ENCODE measurements around the gene PKP4. TPM values are rescaled to one million over a fixed set of nuclear protein-coding genes. Genes with fewer than 3 reads are reported as not detected.
A peak's percentile ranks its signal among the peaks of the same experiment; 100 is the strongest.

The PKP4 gene
- total RNA-seq, 1 experiment from 2014 or later: 52.0 TPM

- peaks cover 15% of the 10 kb centered on the region; the same call in 1 of the 2 replicates for H3K79me2 ChIP-seq (ENCODE audit: insufficient read depth, low read length)
- TF ChIP-seq, protein P1, sequence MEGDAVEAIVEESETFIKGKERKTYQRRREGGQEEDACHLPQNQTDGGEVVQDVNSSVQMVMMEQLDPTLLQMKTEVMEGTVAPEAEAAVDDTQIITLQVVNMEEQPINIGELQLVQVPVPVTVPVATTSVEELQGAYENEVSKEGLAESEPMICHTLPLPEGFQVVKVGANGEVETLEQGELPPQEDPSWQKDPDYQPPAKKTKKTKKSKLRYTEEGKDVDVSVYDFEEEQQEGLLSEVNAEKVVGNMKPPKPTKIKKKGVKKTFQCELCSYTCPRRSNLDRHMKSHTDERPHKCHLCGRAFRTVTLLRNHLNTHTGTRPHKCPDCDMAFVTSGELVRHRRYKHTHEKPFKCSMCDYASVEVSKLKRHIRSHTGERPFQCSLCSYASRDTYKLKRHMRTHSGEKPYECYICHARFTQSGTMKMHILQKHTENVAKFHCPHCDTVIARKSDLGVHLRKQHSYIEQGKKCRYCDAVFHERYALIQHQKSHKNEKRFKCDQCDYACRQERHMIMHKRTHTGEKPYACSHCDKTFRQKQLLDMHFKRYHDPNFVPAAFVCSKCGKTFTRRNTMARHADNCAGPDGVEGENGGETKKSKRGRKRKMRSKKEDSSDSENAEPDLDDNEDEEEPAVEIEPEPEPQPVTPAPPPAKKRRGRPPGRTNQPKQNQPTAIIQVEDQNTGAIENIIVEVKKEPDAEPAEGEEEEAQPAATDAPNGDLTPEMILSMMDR (conservative IDR thresholded peaks at IDR 0.05): no peak
These were observed 507 bp downstream of the PKP4 start for GRCh38 chr2:158457092-158457825.

More at GRCh38 chr2:158457092-158457825, 507 bp downstream of the PKP4 start:
- no peak overlapping the region for H2BK120ac ChIP-seq (ENCODE audit: low read depth, low read length, poor library complexity, severe bottlenecking)
- peaks cover 0 to 3% (median 0%) of the 10 kb centered on the region in 3 experiments; a peak in 2 of 7 replicates for H3K36me3 Mint-ChIP-seq (ENCODE audit: insufficient read depth in 1 of 3, low read depth in 3 of 3)
- H3K27ac ChIP-seq (ENCODE audit: insufficient read length, low read depth, low read length): no peak overlapping the region
- H3K27ac Mint-ChIP-seq: peak overlapping the region; percentile 94 to 100 (median 97)
- no peak overlapping the region for H3K4ac ChIP-seq (ENCODE audit: low read depth, low read length)
- no peaks in the 10 kb centered on the region for H3K9me3 ChIP-seq (ENCODE audit: control insufficient read depth, low read depth, low read length)
- H3K23ac ChIP-seq (ENCODE audit: insufficient read length, low read depth, low read length): no peak overlapping the region
- H3K4me1 ChIP-seq (ENCODE audit: insufficient read depth, low read length): peaks cover 4% of the 10 kb centered on the region; the same call in 1 of the 2 replicates
- peak overlapping the region; percentile 84 for H3K18ac ChIP-seq (ENCODE audit: insufficient read length, low read depth, low read length)
- no peak overlapping the region for H2BK5ac ChIP-seq (ENCODE audit: insufficient read length, low read length)
- no peaks in the 10 kb centered on the region for H3K27me3 ChIP-seq (ENCODE audit: insufficient read depth, low read length)
- H3K14ac ChIP-seq (ENCODE audit: insufficient read depth, low read length): peak overlapping the region; percentile 85
- no peak overlapping the region for H2AK5ac ChIP-seq (ENCODE audit: insufficient read length, low read length)
- H3K9me3 Mint-ChIP-seq: no peaks in the 10 kb centered on the region
- no peaks in the 10 kb centered on the region; the same call in 1 of the 2 replicates for H3K27me3 Mint-ChIP-seq (ENCODE audit: low read depth)
- H2BK20ac ChIP-seq (ENCODE audit: low read depth, low read length, poor library complexity, severe bottlenecking): no peak overlapping the region
- H4K20me1 ChIP-seq (ENCODE audit: control insufficient read depth, insufficient read depth, insufficient read length): no peaks in the 10 kb centered on the region
- peak overlapping the region; percentile 92 for H3K4me2 ChIP-seq (ENCODE audit: insufficient read depth, insufficient read length, low read length)
- H3K4me3 Mint-ChIP-seq: peak overlapping the region; percentile 96 to 97
- peak; percentile 71 for DNase-seq
- H3K79me1 ChIP-seq (ENCODE audit: insufficient read depth, low read depth, low read length, poor library complexity, severe bottlenecking): no peaks in the 10 kb centered on the region
- peaks cover 33 to 42% of the 10 kb centered on the region in 2 experiments for H3K4me1 Mint-ChIP-seq
- H3K56ac ChIP-seq (ENCODE audit: insufficient read length, low read depth, low read length): no peak overlapping the region
- H4K8ac ChIP-seq (replicated peaks; ENCODE audit: insufficient read length, low read depth, low read length): no peak overlapping the region
- no CpG with 5 or more reads among the region's 84 CpGs for WGBS (ENCODE audit: extremely low coverage, insufficient read length, low lambda C conversion rate)
- H2AFZ ChIP-seq (ENCODE audit: low read length): no peak overlapping the region
- H4K91ac ChIP-seq (ENCODE audit: insufficient read length, low read depth, low read length): no peak overlapping the region
- no peak overlapping the region for H2BK12ac ChIP-seq (ENCODE audit: insufficient read length, low read depth, low read length)
- H4K5ac ChIP-seq (ENCODE audit: insufficient read length, low read depth, low read length): no peak overlapping the region
- H3T11ph ChIP-seq (ENCODE audit: low read length): no peak overlapping the region
- H2BK15ac ChIP-seq (ENCODE audit: low read depth, low read length): no peak overlapping the region
- peak overlapping the region; percentile 64 for H3K9ac ChIP-seq (ENCODE audit: extremely low read depth, insufficient read length, low read length)
- peaks cover 8% of the 10 kb centered on the region for H3K23me2 ChIP-seq (ENCODE audit: insufficient read length, low read depth, low read length, poor library complexity, severe bottlenecking)
